Activated B cell treated with CpG ODN at 0.5 μM for 24 hours (primary cell): Measurements from ENCODE around the gene FCAR. TPM values are rescaled to one million over a fixed set of nuclear protein-coding genes. Genes with fewer than 3 reads are reported as not detected.
"Not testable (repeated sequence)": the region's sequence is repeated elsewhere in the genome, so short reads cannot be mapped to it uniquely, and the experiment has no call there.

Source experiments
- ATAC-seq: fragments of 200-7000 bp; cut with Tn5 transposase; one replicate; pipeline ENCODE4 v1.10.0; 2021; ENCODE audit warnings: low read depth, mild to moderate bottlenecking, moderate library complexity
- CTCF ChIA-PET: fragments of 350-600 bp; sonication (Branson Sonifier 250); formaldehyde crosslinking; loops from one replicate; lab custom pipeline; 2021; ENCODE audit warnings: antibody characterized with exemption; lab: Charles Lee
- POLR2A ChIA-PET: fragments of 350-600 bp; sonication (Branson Sonifier 250); formaldehyde crosslinking; loops from one replicate; lab custom pipeline; 2021; ENCODE audit warnings: antibody characterized with exemption; lab: Charles Lee
- DNase-seq: peaks from one replicate; pipeline ENCODE4 v3.0.0; 2022
- H3K27ac Mint-ChIP-seq: one replicate; pipeline ENCODE4 v1.8.0; 2020; ENCODE audit warnings: mixed read lengths
- H3K27me3 Mint-ChIP-seq: one replicate; pipeline ENCODE4 v1.8.0; 2021; ENCODE audit warnings: mixed read lengths
- H3K36me3 Mint-ChIP-seq: one replicate; pipeline ENCODE4 v1.8.0; 2021; ENCODE audit warnings: low read depth, mixed read lengths
- H3K4me1 Mint-ChIP-seq: one replicate; pipeline ENCODE4 v1.8.0; 2021; ENCODE audit warnings: mixed read lengths
- H3K4me3 Mint-ChIP-seq: one replicate; pipeline ENCODE4 v1.8.0; 2020; ENCODE audit warnings: mild to moderate bottlenecking, mixed read lengths
- H3K9me3 Mint-ChIP-seq: one replicate; pipeline ENCODE4 v1.8.0; 2020; ENCODE audit warnings: mixed read lengths
- CTCF ChIP-seq: fragments of 200-600 bp; IDR thresholded peaks from one replicate; pipeline ENCODE4 v1.8.0; 2022; ENCODE audit warnings: antibody characterized with exemption, mild to moderate bottlenecking
- intact Hi-C: fragments of 100-400 bp; cut with micrococcal nuclease; formaldehyde crosslinking; loops from one replicate; pipeline ENCODE4 v1.15.1; 2024
- total RNA-seq: library from RNA; stranded (reverse); gene quantifications from 2 replicates; pipeline ENCODE4 v1.2.3, GENCODE V29; 2022

Gene FCAR
- total RNA-seq, 1 donor from 2014 or later, result 0.20 TPM

GRCh38 chr19:54850930-54851329 lies 23.1 kb upstream of the FCAR start:
- Mint-ChIP-seq H3K9me3 (peaks cover 4% of the 10 kb centered on the region), H3K36me3 (no peaks in the 10 kb centered on the region), H3K27me3 (peaks cover 16% of the 10 kb centered on the region), H3K4me3 (no peak overlapping the region), H3K4me1 (no peaks in the 10 kb centered on the region), H3K27ac (no peak overlapping the region)
- CTCF ChIA-PET, result no interaction called here
- ATAC-seq (no peak), DNase-seq (no peak)
- no peak for TF ChIP-seq CTCF
- intact Hi-C loops, result no loop called here
- POLR2A ChIA-PET, result no interaction called here

DNA sequence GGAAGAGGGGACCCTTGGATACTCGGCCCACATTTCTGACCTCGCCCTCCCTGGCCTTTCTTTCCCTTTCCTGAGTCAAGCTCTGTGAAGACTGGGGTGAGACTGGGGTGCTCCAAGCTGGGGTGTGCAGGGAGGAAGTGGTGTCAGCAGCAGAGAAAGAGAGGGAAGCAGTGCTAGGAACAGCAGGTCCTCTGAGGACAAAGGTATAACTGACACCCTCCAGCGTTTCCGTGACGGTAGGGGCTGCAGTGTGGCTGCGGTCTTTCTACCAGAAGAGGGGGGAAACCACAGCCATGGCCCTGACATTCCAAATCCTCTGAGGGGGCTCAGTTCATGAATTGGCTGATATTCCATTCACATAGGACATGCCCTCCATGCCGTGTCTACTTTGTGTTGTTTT lies 22.7 kb upstream of the FCAR start:
- ATAC-seq (no peak), DNase-seq (no peak)
- peaks cover 2% of the 10 kb centered on the region for H3K9me3 Mint-ChIP-seq
- no peak overlapping the region for H3K27ac Mint-ChIP-seq
- no peak for TF ChIP-seq CTCF
- peaks cover 14% of the 10 kb centered on the region for H3K27me3 Mint-ChIP-seq
- POLR2A ChIA-PET, result no interaction called here
- H3K4me3 Mint-ChIP-seq, result no peak overlapping the region
- intact Hi-C loops, result no loop called here
- H3K36me3 Mint-ChIP-seq, result no peaks in the 10 kb centered on the region
- H3K4me1 Mint-ChIP-seq, result no peaks in the 10 kb centered on the region
- CTCF ChIA-PET, result no interaction called here

GRCh38 chr19:54855241-54855640 lies 18.8 kb upstream of the FCAR start:
- intact Hi-C loops, H3K9me3 Mint-ChIP-seq, H3K27ac Mint-ChIP-seq, DNase-seq, H3K4me1 Mint-ChIP-seq, POLR2A ChIA-PET, H3K36me3 Mint-ChIP-seq, ATAC-seq, H3K4me3 Mint-ChIP-seq, CTCF ChIA-PET: not testable (repeated sequence)
- H3K27me3 Mint-ChIP-seq, result peaks cover 15% of the 10 kb centered on the region

GRCh38 chr19:54858476-54858875 lies 15.6 kb upstream of the FCAR start:
- H3K36me3 Mint-ChIP-seq, H3K27ac Mint-ChIP-seq, H3K4me1 Mint-ChIP-seq, H3K27me3 Mint-ChIP-seq, H3K4me3 Mint-ChIP-seq, POLR2A ChIA-PET, H3K9me3 Mint-ChIP-seq, CTCF ChIA-PET, ATAC-seq, intact Hi-C loops, DNase-seq: not testable (repeated sequence)

GRCh38 chr19:54859421-54859820 lies 14.6 kb upstream of the FCAR start:
- H3K27me3 Mint-ChIP-seq, H3K4me3 Mint-ChIP-seq, CTCF ChIA-PET, ATAC-seq, POLR2A ChIA-PET, H3K36me3 Mint-ChIP-seq, H3K4me1 Mint-ChIP-seq, DNase-seq, intact Hi-C loops, H3K9me3 Mint-ChIP-seq, H3K27ac Mint-ChIP-seq: not testable (repeated sequence)

GRCh38 chr19:54863459-54863858 lies 10.6 kb upstream of the FCAR start:
- ATAC-seq, H3K9me3 Mint-ChIP-seq, intact Hi-C loops: not testable (repeated sequence)

GRCh38 chr19:54871696-54872095 lies 2.3 kb upstream of the FCAR start:
- ATAC-seq (no peak), DNase-seq (no peak)
- ChIA-PET CTCF (no interaction called here), POLR2A (no interaction called here)
- Mint-ChIP-seq H3K36me3 (no peaks in the 10 kb centered on the region), H3K27me3 (peaks cover 15% of the 10 kb centered on the region), H3K27ac (no peak overlapping the region), H3K4me1 (peaks cover 7% of the 10 kb centered on the region), H3K4me3 (no peak overlapping the region), H3K9me3 (no peaks in the 10 kb centered on the region)
- intact Hi-C loops, result no loop called here
- no peak for TF ChIP-seq CTCF

More at GRCh38 chr19:54863459-54863858, 10.6 kb upstream of the FCAR start:
- CTCF ChIA-PET, H3K4me1 Mint-ChIP-seq, H3K27ac Mint-ChIP-seq, H3K36me3 Mint-ChIP-seq, H3K4me3 Mint-ChIP-seq, DNase-seq, POLR2A ChIA-PET: not testable (repeated sequence)
- peaks cover 15% of the 10 kb centered on the region for H3K27me3 Mint-ChIP-seq
